Colonic mucosa (tissue), 4 donors: ENCODE results near the gene FCHSD1. TPM values are rescaled to one million over a fixed set of nuclear protein-coding genes. Genes with fewer than 3 reads are reported as not detected.

Source experiments
- DNase-seq: peaks from one replicate; pipeline ENCODE4 v3.0.0-alpha.2; 2020
- H3K27ac ChIP-seq: fragments of 200-600 bp; one replicate; pipeline ENCODE4 v1.8.0; 2021
- H3K27me3 ChIP-seq: fragments of 200-600 bp; one replicate; pipeline ENCODE4 v1.8.0; 2021
- H3K36me3 ChIP-seq: fragments of 200-600 bp; one replicate; pipeline ENCODE4 v1.8.0; 2021
- H3K4me1 ChIP-seq: fragments of 200-600 bp; one replicate; pipeline ENCODE4 v1.8.0; 2021; ENCODE audit warnings: mild to moderate bottlenecking
- H3K4me3 ChIP-seq: fragments of 200-600 bp; one replicate; pipeline ENCODE4 v1.8.0; 2021
- H3K9ac ChIP-seq, 2 donors: one replicate each; pipeline ENCODE4 v1.7.0; 2013; ENCODE audit warnings: control low read depth in 2 of 2, low read depth in 2 of 2, low read length in 2 of 2
- H3K9me3 ChIP-seq: fragments of 200-600 bp; one replicate; pipeline ENCODE4 v1.8.0; 2021
- intact Hi-C: fragments of 100-400 bp; cut with DNase I; formaldehyde crosslinking; loops from one replicate; pipeline ENCODE4 v1.14.1; 2022
- total RNA-seq, 2 donors: library from RNA; stranded (reverse); fragmentation: NEBNext Ultra II Directional in 1 of 2; extraction: Animal tissue kit (Norgen Biotek cat#: 25700) in 1 of 2; gene quantifications; one replicate each; pipeline ENCODE4 v1.2.1, GENCODE V29; 2021
- TF ChIP-seq, protein P1 (sequence below): fragments of 200-600 bp; IDR thresholded peaks from one replicate; pipeline ENCODE4 v1.8.0; 2022; ENCODE audit warnings: antibody characterized with exemption, mild to moderate bottlenecking
- donor health status: healthy.
- donor health status: DM: no; HTN: no; CAD: no.
- donor health status: DM: no; HTN: no; CAD: no.

The FCHSD1 gene
- 10 to 100 TPM; 14.1 to 15.4 TPM for total RNA-seq

- Histone ChIP-seq H3K9me3 (no peaks in the 10 kb centered on the region), H3K4me1 (no peaks in the 10 kb centered on the region), H3K4me3 (peak within 1 kb of the TSS; percentile 47), H3K27me3 (no peaks in the 10 kb centered on the region), H3K9ac (peak within 1 kb of the TSS; percentile 62 to 71), H3K27ac (no peak within 1 kb of the TSS), H3K36me3 (no peaks in the 10 kb centered on the region)
- TF ChIP-seq, protein P1, sequence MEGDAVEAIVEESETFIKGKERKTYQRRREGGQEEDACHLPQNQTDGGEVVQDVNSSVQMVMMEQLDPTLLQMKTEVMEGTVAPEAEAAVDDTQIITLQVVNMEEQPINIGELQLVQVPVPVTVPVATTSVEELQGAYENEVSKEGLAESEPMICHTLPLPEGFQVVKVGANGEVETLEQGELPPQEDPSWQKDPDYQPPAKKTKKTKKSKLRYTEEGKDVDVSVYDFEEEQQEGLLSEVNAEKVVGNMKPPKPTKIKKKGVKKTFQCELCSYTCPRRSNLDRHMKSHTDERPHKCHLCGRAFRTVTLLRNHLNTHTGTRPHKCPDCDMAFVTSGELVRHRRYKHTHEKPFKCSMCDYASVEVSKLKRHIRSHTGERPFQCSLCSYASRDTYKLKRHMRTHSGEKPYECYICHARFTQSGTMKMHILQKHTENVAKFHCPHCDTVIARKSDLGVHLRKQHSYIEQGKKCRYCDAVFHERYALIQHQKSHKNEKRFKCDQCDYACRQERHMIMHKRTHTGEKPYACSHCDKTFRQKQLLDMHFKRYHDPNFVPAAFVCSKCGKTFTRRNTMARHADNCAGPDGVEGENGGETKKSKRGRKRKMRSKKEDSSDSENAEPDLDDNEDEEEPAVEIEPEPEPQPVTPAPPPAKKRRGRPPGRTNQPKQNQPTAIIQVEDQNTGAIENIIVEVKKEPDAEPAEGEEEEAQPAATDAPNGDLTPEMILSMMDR = no peak
- peak; percentile 97 for DNase-seq
- intact Hi-C loops = no loop called here
These were observed at the start of gene FCHSD1 for GRCh38 chr5:141650851-141651727. Gene FCHSD1, minus strand, starts transcription at chr5:141651418. Its CDS starts 50 bp downstream, at chr5:141651368.

DNA sequence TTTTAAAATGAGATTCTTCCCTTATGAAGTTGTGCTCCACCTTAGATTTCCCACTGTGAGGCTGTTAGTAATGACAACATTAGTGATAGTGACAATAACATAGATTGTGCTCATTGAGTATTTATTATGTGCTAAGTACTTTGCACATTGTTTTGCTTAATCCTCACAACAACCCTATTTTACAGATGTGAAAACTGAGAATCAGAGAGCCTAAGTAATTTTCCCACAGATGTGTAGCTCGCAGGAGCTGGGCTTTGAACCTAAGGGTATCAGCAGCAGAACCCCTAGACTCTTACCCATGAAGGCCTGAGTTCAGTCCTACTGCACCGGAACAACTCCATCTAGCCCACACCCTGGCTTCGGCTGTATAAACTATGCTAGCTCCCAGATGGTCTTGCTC, 46.4 kb upstream of the FCHSD1 start:
- intact Hi-C loops = no loop called here
- no peaks in the 10 kb centered on the region for H3K4me1 ChIP-seq
- DNase-seq = no peak
- H3K4me3 ChIP-seq = no peak overlapping the region
- H3K36me3 ChIP-seq = no peaks in the 10 kb centered on the region
- H3K9me3 ChIP-seq = no peaks in the 10 kb centered on the region
- H3K27ac ChIP-seq = no peak overlapping the region
- no peaks in the 10 kb centered on the region for H3K27me3 ChIP-seq
- no peak overlapping the region for H3K9ac ChIP-seq
- TF ChIP-seq, protein P1 = no peak

- TF ChIP-seq, protein P1 = no peak
- Histone ChIP-seq H3K27ac (no peak overlapping the region), H3K4me1 (no peaks in the 10 kb centered on the region), H3K36me3 (no peaks in the 10 kb centered on the region), H3K9ac (peak overlapping the region in 1 of 2 donors; percentile 12), H3K4me3 (no peak overlapping the region), H3K27me3 (no peaks in the 10 kb centered on the region), H3K9me3 (no peaks in the 10 kb centered on the region)
- DNase-seq = no peak
- intact Hi-C loops = no loop called here
These were observed 45.2 kb upstream of the FCHSD1 start for GRCh38 chr5:141696431-141696830.

DNA sequence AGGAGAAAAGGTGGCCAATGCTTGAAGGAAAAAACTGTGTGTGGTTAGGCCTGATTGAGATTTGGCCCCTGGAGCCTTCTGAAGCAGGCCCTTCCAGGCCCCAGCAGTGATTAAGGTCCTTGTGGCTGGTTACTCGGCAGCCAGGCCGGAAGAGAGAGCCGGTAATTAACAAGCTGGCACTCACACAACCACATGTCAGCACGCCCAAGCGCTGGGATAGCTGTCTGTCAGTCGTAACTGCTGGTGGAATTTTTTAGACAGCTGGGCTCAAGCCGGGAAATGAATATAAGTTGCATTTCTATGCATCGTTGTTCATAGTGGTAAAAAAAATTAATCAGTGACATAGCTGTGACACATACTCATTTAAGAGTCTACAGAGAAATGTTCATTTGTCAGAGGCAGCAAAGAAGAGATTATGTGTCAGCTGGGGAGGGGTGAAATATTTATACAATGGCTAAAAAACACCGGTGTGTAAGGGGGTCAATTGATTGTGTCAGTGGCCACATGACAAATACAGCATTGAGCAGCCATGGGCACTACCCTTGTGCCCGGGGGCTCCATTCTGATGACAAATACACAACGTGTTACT, 44.5 kb upstream of the FCHSD1 start:
- Histone ChIP-seq H3K36me3 (no peaks in the 10 kb centered on the region), H3K27ac (no peak overlapping the region), H3K9me3 (no peaks in the 10 kb centered on the region), H3K4me3 (no peak overlapping the region), H3K9ac (peak overlapping the region in 1 of 2 donors; percentile 12), H3K27me3 (no peaks in the 10 kb centered on the region), H3K4me1 (no peaks in the 10 kb centered on the region)
- TF ChIP-seq, protein P1 = no peak
- intact Hi-C loops = no loop called here
- peak; percentile 64 for DNase-seq

DNA sequence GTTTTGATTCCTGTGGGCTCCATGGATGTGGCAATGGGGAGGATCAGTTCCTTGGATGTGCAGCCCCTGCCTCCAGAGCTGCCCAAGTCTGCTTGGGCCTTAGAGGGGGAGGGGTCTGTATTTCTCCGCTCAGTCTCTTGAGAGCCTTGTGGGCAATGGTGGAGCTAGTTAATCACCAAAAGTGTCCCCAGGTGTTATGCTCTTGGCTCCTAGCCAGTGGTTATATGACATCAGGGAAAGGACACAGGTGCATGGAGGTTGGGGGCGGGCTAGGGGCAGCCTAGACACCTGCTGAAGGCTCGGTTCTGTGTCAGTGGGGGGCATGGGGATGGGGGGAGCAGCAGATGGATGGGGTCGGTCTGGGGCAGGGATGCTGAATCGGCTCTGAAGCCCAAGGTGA, 43.3 kb upstream of the FCHSD1 start:
- H3K36me3 ChIP-seq = no peaks in the 10 kb centered on the region
- H3K27ac ChIP-seq = no peak overlapping the region
- H3K27me3 ChIP-seq = no peaks in the 10 kb centered on the region
- no peak overlapping the region for H3K4me3 ChIP-seq
- intact Hi-C loops = no loop called here
- H3K9ac ChIP-seq = no peak overlapping the region
- TF ChIP-seq, protein P1 = no peak
- no peaks in the 10 kb centered on the region for H3K9me3 ChIP-seq
- no peak for DNase-seq
- H3K4me1 ChIP-seq = no peaks in the 10 kb centered on the region
